Thyroid gland (tissue), 4 donors: ENCODE results near the gene FES. TPM values are rescaled to one million over a fixed set of nuclear protein-coding genes. Genes with fewer than 3 reads are reported as not detected.

Experiments
- DNase-seq, 2 donors: peaks; one replicate each; pipeline ENCODE4 v3.0.0-alpha.2; 2019
- H3K27ac ChIP-seq, 3 donors: fragments of 200-600 bp; sonication (generic); 1 replicate in 2 of 3; 2 replicates in 1 of 3; pipeline ENCODE4 v1.5.1; 2016 to 2019; ENCODE audit warnings: mild to moderate bottlenecking in 1 of 3, moderate library complexity in 1 of 3
- H3K27me3 ChIP-seq: fragments of 200-600 bp; sonication (generic); one replicate; pipeline ENCODE4 v1.5.1; 2019
- H3K36me3 ChIP-seq, 2 donors: fragments of 200-600 bp; sonication (generic); one replicate each; pipeline ENCODE4 v1.5.1; 2016 to 2019
- H3K4me1 ChIP-seq, 2 donors: fragments of 200-600 bp; sonication (generic); one replicate each; pipeline ENCODE4 v1.5.1; 2017 to 2019
- H3K4me3 ChIP-seq, 3 donors: fragments of 200-600 bp; sonication (generic); replicated peaks in 1 of 3; 1 replicate in 2 of 3; 2 replicates in 1 of 3; pipeline ENCODE4 v1.5.1; 2016; ENCODE audit warnings: mild to moderate bottlenecking in 1 of 3
- H3K9me3 ChIP-seq: fragments of 200-600 bp; sonication (generic); one replicate; pipeline ENCODE4 v1.5.1; 2017
- POLR2A ChIP-seq, 2 donors: fragments of 450-650 bp; IDR thresholded peaks; one replicate each; pipeline ENCODE4 v1.6.1; 2017; ENCODE audit warnings: antibody characterized with exemption in 2 of 2, mild to moderate bottlenecking in 2 of 2, moderate library complexity in 1 of 2
- whole genome bisulfite sequencing, 2 donors: methylation state at CpG; one replicate each; pipeline ENCODE4 v1.1.5; 2017; 5-methylcytosine and 5-hydroxymethylcytosine counted together
- intact Hi-C: fragments of 100-400 bp; cut with DNase I; formaldehyde crosslinking; loops from one replicate; pipeline ENCODE4 v1.15.1; 2023
- total RNA-seq, 4 donors: library from RNA; depleted of rRNA; stranded (reverse); fragments of >200 nt; gene quantifications; one replicate each; pipeline ENCODE4 v1.2.3, GENCODE V29; 2016
- TF ChIP-seq, protein P1 (sequence below), 6 experiments: fragments of 200-600 bp in 3 of 6; fragments of 450-650 bp in 3 of 6; sonication (generic) in 3 of 6; IDR thresholded peaks; one replicate each; pipeline ENCODE4 v1.5.1; 2016 to 2019; ENCODE audit warnings: antibody characterized with exemption in 6 of 6, mild to moderate bottlenecking in 2 of 6, inconsistent platforms in 1 of 6, moderate library complexity in 1 of 6

The FES gene
- total RNA-seq, 4 donors from 2014 or later = 34.1 to 44.5 (median 36.0) TPM

DNA sequence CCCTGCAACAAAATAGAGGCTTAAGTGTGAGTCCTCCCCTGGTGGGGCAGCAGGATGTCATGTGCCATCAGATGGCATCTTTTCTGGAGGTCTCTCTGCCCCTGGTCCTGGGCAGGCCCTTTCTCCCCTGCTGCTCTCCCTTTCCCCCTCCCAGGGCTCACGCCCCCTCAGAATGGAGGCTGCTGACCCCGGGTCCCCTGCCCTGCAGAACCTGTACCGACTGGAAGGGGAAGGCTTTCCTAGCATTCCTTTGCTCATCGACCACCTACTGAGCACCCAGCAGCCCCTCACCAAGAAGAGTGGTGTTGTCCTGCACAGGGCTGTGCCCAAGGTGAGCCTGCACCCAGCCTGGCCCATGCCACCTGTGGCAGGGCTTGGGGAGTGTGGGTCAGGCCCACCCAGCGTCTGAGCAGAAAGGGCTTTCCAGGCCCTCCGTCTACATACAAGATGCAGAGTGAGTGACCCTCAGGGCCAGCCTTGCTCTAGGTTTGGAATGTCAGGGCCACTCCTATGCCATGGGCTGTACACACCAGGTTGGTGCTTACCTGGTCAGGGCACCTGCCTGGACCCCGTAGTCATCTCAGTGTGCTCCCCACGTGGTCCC is 7.1 kb downstream of the FES start:
- WGBS, 2 donors = 90 to 100% methylated on average over 4 to 5 of the region's 8 CpGs
- DNase-seq = no peak
- no peak for TF ChIP-seq POLR2A (IDR thresholded peaks at IDR 0.05)
- TF ChIP-seq, protein P1, sequence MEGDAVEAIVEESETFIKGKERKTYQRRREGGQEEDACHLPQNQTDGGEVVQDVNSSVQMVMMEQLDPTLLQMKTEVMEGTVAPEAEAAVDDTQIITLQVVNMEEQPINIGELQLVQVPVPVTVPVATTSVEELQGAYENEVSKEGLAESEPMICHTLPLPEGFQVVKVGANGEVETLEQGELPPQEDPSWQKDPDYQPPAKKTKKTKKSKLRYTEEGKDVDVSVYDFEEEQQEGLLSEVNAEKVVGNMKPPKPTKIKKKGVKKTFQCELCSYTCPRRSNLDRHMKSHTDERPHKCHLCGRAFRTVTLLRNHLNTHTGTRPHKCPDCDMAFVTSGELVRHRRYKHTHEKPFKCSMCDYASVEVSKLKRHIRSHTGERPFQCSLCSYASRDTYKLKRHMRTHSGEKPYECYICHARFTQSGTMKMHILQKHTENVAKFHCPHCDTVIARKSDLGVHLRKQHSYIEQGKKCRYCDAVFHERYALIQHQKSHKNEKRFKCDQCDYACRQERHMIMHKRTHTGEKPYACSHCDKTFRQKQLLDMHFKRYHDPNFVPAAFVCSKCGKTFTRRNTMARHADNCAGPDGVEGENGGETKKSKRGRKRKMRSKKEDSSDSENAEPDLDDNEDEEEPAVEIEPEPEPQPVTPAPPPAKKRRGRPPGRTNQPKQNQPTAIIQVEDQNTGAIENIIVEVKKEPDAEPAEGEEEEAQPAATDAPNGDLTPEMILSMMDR (IDR thresholded peaks at IDR 0.05) = no peak
- Histone ChIP-seq H3K36me3 (peaks cover 59 to 66% of the 10 kb centered on the region in 2 donors), H3K4me3 (no peak overlapping the region), H3K9me3 (no peaks in the 10 kb centered on the region), H3K27me3 (no peaks in the 10 kb centered on the region), H3K27ac (no peak overlapping the region), H3K4me1 (peaks cover 0 to 3% of the 10 kb centered on the region in 2 donors)
- intact Hi-C loops = no loop called here

DNA sequence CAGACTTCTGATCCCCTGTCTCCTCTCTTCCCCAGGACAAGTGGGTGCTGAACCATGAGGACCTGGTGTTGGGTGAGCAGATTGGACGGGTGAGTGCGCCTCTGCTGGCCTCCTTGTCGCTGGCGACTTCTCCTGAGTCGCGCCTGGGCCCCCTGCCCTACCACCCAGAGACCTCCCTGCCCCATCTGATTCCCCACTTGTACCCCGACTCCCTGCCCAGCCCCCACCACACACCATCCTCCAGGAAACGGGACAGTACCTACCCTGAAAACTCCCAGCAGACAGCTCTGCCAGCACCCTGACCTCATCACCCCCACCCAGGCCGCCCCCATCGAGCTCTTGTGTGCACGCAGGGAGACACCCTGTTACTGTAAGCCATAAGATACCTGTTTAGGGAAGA is 7.7 kb downstream of the FES start:
- Histone ChIP-seq H3K9me3 (no peaks in the 10 kb centered on the region), H3K4me3 (no peak overlapping the region), H3K27ac (no peak overlapping the region), H3K36me3 (peaks cover 59 to 66% of the 10 kb centered on the region in 2 donors), H3K27me3 (no peaks in the 10 kb centered on the region), H3K4me1 (no peaks in the 10 kb centered on the region)
- no peak for TF ChIP-seq POLR2A (IDR thresholded peaks at IDR 0.05)
- TF ChIP-seq, protein P1 (IDR thresholded peaks at IDR 0.05) = no peak
- 92 to 93% methylated on average over 11 of the region's 11 CpGs for WGBS, 2 donors
- intact Hi-C loops = no loop called here
- DNase-seq = no peak

DNA sequence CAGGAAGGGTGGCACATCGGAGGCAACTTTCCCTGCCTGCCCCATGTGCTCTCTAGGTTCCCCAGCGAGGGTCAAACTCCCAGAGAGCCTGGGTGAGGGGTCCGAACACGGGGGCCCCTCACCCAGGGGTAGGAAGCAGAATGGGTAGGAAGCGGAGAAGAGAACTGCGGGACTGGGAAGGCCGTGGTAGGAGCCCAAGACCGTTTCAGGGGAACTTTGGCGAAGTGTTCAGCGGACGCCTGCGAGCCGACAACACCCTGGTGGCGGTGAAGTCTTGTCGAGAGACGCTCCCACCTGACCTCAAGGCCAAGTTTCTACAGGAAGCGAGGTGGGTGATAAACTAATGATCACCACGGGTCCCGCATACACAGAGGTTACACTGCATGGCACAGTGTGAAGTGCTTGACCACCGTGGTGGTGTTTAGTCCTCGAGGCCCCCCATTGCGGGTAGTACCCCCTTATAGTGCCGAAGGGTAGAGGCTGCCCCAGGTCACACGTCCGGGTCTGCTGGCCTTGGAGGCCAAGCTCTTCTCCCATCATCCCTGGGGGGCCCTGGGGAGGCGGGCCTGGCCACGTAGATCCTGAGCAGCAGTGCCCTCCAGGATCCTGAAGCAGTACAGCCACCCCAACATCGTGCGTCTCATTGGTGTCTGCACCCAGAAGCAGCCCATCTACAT is 8.3 kb downstream of the FES start:
- no peaks in the 10 kb centered on the region for H3K27me3 ChIP-seq
- 92 to 94% methylated on average over 27 to 29 of the region's 29 CpGs for WGBS, 2 donors
- H3K9me3 ChIP-seq = no peaks in the 10 kb centered on the region
- H3K36me3 ChIP-seq = peaks cover 59 to 66% of the 10 kb centered on the region in 2 donors
- H3K27ac ChIP-seq = no peak overlapping the region
- H3K4me3 ChIP-seq = no peak overlapping the region
- intact Hi-C loops = no loop called here
- TF ChIP-seq POLR2A (IDR thresholded peaks at IDR 0.05) = no peak
- TF ChIP-seq, protein P1 (IDR thresholded peaks at IDR 0.05) = no peak
- H3K4me1 ChIP-seq = no peaks in the 10 kb centered on the region
- DNase-seq = no peak

GRCh38 chr15:90893175-90894090 is 9.1 kb downstream of the FES start:
- WGBS, 2 donors = 95 to 98% methylated on average over 20 of the region's 33 CpGs
- no peaks in the 10 kb centered on the region for H3K4me1 ChIP-seq
- no peaks in the 10 kb centered on the region for H3K9me3 ChIP-seq
- intact Hi-C loops = no loop called here
- TF ChIP-seq POLR2A (IDR thresholded peaks at IDR 0.05) = no peak
- TF ChIP-seq, protein P1 (IDR thresholded peaks at IDR 0.05) = no peak
- no peak for DNase-seq
- peaks cover 59 to 66% of the 10 kb centered on the region in 2 donors for H3K36me3 ChIP-seq
- H3K27ac ChIP-seq = no peak overlapping the region
- H3K27me3 ChIP-seq = no peaks in the 10 kb centered on the region
- H3K4me3 ChIP-seq = no peak overlapping the region
